Measurements from ENCODE around the gene OSBPL6.

OSBPL6 gene

DNA sequence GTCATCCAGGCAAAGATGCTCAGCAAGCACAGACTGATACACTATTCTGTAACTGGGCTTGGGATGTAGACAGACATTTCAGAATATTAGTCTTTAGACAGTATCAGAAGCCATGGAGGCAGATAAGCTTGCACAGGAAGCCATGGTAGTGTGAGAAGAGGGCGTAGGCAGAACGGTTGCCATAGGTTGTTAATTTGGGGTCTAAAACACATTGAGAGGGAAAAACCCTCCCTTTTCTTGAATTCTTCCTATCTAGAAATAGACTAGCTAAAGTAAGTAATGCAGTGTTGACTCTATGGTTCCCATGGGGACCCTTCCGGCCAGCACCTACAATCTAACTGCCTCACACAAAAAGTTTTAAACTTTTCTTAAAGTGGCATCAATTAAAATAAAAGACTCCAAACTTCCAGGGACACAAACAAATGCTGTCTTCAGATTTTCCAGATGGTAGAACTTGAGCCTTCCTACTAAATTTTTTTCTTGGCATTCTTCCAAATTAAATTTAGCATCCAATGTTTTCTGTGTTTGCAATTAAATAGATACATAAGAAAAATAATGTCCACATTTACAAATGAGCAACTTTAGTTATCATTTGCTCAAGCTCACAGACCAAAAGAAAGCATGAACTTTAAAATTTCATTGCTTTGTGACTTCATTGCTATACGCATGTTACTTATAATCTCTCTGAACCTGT is 254.8 kb downstream of the OSBPL6 start:
- DNase-seq (ENCODE audit: low spot score) = no peak

DNA sequence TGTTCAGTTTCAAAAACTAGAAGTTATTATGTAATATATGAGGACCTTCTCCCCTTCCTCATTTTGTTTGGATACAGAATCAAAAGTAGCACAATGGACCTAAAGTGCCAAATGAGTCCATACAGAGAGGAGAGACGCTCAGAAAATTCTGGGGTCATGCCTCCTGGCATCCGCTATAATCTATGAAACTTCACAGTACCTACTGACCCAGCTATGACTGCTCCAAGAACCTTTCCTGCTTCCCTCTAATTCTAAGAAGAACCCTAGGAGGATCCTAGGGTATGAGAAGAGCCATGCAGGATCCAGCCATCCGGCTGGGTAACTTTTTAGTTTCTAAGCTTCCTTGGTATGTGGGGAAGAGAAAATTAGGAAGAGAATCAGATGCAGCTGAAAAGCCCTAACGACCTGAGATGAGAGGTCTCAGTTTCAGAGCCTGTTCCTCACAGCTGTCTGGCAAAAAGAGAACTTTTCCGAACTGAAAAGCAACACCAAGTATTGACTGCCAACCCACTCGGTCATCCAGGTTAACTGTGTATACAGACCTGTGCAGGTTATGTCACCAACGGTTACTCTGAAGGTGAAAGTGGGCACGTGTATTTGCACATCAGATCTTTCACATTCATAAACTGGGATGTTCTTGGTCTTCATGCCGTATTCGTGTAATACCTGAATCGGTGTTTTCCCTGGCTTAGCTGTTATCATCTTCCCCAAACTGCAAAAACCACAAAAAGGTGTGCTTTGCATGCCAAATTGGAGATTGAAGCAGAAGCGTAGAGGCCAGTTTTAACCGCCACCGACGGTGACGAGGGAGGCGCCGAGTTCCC is 255.6 kb downstream of the OSBPL6 start:
- DNase-seq (ENCODE audit: low spot score) = no peak

DNA sequence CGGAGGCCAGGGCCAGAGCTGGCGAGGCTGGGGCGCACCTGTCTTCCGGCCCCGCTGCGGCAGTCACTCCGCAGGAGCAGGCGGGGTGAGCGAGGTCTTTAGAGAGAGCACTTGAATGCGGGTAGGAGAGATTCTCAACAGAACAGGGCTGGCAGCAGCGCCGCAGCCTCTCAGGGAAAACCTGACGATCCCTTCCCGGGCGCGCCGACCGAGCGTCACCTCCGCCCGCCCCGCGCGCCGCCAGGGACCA is 256.1 kb downstream of the OSBPL6 start:
- DNase-seq (ENCODE audit: low spot score) = peak; percentile 60

DNA sequence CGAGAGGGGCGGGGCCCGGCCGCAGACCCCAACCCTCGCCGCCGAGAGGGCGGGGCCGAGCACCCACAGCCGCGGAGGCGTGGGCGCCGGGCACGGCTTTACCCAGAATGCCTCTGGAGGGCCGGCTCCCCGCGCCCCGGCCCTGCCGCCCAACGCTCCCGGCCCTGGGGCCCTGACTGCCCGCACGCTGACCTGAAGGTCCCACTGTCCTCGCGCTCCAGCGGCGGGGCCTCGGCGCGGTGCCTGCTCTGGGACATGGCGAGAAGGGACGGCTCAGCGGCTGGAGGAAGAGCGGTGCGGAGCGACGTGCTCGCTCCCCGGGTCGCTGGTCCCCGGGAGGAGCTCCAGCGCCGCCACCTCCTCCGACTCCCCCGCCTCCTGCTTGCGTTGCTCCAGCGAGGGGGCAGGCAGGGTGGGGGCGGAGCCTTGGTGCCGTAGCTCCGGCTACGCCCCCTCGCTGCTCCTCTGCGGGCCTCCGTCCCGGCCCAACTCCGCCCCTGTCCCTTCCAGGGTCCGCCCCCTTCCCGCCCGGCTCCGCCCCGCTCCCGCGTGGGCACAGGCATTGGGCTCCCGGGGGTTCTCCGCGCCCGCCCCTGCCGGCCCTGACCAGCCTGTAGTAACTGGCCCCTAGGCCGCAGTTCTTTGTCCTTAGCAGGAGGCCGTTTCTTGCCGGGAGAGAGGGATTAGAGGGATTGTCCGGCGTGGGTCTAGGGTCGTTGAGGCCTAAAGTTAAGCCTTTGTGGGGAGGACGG is 256.6 kb downstream of the OSBPL6 start, which contains the start of the genes PJVK and PRKRA:
PJVK (plus strand) TSS at position 605 of the 752 bp plus-strand sequence. CDS start 2,032 bp downstream, outside the sequence.
PRKRA (minus strand) TSS at position 402 of the 752 bp plus-strand sequence; CDS start at position 257, 145 bp downstream.
- peak; percentile 79 for DNase-seq (ENCODE audit: low spot score)

DNA sequence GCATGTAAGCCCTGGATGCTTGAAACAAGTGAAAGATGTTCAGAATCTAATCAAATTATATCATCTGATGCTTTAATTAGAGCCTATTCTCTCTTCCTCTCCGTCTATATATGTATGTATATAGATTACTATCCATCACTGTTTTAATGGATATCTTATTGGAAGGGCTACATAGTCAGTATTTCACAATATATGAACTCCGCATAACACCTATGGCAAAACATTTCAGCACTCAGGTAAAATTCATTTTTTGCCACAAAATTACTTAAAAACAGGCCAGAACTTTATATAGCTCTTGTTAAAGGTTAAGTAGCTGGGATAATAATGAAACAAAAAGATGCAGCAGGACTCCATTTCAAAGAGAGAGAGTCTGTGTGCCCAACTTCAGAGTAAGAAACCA is 258.0 kb downstream of the OSBPL6 start:
- DNase-seq (ENCODE audit: low spot score) = no peak
